CD4-positive, alpha-beta T cell treated with Interleukin-6 for 4 hours (primary cell): ENCODE measurements around the gene ACAP3.

ENCODE experiments used
- DNase-seq: peaks from one replicate; pipeline ENCODE4 v3.0.0-alpha.2; 2020; ENCODE audit warnings: mixed read lengths

Gene ACAP3, protein sequence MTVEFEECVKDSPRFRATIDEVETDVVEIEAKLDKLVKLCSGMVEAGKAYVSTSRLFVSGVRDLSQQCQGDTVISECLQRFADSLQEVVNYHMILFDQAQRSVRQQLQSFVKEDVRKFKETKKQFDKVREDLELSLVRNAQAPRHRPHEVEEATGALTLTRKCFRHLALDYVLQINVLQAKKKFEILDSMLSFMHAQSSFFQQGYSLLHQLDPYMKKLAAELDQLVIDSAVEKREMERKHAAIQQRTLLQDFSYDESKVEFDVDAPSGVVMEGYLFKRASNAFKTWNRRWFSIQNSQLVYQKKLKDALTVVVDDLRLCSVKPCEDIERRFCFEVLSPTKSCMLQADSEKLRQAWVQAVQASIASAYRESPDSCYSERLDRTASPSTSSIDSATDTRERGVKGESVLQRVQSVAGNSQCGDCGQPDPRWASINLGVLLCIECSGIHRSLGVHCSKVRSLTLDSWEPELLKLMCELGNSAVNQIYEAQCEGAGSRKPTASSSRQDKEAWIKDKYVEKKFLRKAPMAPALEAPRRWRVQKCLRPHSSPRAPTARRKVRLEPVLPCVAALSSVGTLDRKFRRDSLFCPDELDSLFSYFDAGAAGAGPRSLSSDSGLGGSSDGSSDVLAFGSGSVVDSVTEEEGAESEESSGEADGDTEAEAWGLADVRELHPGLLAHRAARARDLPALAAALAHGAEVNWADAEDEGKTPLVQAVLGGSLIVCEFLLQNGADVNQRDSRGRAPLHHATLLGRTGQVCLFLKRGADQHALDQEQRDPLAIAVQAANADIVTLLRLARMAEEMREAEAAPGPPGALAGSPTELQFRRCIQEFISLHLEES

DNA sequence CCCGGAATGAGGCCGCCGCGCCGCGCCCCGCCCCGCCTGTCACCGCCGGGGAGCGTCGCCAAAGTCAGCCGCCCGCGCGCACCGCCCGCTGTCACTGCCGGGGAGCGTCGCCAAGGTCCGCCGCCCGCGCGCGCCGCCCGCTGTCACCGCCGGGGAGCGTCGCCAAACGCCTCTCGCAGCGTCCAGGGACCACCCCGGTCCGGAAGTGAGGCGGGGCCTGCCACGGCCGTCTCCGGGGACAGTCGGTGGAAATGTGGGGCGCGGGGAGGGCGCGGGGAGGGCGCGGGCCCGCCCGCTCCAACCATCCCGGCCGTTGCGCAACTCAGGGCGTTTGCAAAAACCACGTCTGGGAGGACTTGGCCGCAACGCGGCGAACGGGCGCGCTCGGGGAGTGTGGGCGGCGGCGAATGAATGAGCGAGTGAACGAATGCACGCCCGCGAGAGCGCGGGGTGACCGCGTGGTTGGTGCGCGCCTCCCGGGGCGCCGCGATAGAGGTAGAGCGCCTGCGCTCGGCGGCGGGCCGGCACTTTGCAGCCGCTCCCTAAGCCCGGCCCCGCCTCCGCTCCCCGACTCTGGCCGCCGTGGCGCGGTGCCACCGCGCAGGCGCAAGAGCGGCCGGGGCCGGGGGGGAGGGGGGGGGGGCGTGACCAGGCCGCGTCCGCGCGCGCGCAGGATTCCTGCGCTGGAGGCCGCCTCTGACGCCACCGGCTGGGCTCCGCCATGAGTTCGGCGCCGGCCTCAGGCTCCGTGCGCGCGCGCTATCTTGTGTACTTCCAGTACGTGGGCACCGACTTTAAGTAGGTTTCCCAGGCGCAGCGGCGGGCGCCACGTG lies at the start of gene ACAP3, which contains the start of gene PUSL1:
TSS of gene ACAP3 (minus strand) at position 8 of the 833 bp plus-strand sequence. CDS start 115 bp downstream, outside the sequence.
TSS of gene PUSL1 (plus strand) at position 675 of the 833 bp plus-strand sequence. CDS start at position 722, 47 bp downstream.
- DNase-seq = peak; percentile 93

DNA sequence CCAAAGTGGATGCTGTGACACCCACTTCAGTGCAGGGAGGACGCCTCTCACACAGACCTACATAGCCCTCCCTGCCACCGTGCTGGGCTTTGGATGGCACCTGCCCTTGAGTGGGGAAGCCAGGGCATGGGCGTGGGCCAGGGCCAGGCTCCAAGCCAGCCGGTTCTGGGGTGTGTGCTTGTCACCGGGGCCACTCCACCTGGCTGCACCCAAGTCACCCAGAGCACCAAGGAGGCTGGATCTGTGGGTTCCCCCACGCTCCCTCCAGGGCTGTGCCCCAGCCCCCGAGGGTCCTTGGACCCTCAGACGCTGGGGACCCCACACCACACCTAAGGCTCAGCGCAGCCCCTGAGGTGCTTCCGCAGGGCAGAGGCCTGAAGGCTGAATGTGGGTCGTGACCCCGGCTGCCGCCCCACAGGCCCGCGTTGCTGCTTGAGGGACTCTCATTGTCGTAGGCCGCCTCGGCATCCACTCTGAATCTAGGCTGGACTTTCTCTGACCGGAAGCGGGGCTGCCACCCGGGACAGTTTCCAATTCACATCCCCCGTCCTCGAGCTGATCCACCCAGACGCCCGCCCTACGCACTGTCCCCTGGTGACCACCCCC lies 49.2 kb upstream of the ACAP3 start:
- DNase-seq = no peak

DNA sequence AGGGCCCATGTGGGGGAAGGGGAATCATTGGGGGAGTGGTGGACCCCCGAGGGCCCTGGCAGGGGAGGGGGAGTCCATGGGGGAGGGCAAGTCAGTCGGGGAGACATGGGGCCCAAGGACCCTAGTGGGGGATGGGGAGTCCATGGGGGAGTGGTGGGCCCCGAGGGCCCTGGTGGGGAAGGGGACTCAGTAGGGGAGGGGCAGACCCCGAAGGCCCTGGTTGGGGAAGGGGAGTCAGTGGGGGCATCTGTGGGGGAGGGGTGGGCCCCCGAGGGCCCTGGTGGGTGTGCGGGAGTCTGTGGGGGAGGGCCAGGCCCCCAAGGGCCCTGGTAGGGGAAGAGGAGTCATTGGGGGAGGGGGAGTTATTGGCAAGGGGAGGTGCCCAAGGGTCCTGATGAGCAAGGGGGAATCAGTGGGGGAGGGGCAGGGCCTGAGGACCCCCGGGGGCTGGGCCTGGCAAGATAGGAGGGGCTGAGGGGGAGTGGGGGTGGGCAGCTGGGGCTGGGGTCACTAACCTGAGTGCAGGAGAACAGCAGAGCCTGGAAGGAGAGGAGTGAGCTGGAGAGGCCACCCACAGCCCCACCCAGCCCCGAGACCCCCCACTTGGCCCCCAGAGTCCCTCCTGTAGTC lies 48.6 kb upstream of the ACAP3 start:
- no peak for DNase-seq

DNA sequence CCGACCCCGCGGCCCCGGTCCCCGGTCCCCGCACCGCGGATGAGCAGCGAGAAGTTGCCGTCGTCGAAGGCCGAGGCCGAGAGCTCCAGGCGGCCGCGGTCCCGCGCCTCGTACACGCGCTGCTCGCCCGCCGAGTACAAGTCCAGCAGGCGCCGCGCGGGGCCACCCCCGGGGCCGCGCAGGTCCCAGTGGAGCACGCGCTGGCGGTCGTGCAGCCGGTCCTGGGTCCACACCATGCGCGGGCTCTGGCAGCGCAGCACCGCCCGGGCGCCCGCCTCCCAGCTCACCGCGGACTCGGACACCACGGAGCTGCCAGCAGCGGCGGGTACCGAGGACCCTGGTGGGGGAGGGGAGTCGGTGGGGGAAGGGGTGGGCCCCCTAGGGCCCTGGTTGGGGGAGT lies 47.7 kb upstream of the ACAP3 start:
- DNase-seq = no peak

DNA sequence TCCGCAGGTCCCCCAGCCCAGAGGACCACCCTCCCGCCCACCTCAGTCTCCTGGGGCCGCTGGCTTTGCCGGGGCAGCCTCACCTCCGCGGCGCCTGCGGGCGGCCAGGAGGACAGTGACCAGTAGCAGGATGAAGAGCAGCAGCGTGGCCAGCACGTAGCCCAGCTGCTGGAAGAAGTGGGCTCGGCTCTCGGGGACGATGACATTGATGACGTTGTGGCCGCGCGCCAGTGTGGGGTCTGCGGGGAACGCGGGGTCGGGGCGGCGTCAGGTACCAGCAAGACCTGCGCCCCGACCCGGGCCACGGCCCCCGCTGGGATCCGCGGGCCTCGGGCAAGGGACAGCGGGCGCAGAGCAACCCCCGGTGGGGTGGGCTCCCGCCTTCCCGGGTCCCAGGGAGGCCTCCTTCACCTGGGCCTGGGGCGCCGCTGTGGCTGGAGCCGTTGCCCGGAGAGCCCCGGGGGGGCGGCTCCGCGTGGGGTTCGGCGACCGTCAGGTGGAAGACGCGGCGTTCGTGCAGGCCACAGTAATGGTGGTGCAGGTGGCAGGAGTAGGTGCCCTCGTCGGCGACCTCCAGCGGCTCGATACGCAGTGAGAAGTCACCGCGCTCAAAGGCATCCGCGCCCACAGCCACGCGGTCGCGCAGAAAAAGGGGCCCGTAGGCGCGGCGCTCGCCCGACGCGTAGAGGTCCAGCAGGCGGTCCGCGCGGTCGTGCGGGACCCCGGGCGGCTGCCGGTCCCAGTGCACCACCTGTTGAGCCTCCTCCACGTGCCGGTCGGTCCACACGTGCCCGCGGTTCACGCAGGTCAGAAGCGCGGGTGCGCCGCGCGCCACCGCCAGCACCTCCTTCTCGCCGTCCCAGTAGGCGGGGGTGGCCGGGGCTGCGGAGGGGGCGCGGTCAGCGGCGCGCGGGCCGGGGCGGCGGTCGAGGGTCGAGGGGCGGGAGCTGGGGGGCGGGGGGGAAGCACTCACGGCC lies 46.8 kb upstream of the ACAP3 start:
- DNase-seq = peak; percentile 42

DNA sequence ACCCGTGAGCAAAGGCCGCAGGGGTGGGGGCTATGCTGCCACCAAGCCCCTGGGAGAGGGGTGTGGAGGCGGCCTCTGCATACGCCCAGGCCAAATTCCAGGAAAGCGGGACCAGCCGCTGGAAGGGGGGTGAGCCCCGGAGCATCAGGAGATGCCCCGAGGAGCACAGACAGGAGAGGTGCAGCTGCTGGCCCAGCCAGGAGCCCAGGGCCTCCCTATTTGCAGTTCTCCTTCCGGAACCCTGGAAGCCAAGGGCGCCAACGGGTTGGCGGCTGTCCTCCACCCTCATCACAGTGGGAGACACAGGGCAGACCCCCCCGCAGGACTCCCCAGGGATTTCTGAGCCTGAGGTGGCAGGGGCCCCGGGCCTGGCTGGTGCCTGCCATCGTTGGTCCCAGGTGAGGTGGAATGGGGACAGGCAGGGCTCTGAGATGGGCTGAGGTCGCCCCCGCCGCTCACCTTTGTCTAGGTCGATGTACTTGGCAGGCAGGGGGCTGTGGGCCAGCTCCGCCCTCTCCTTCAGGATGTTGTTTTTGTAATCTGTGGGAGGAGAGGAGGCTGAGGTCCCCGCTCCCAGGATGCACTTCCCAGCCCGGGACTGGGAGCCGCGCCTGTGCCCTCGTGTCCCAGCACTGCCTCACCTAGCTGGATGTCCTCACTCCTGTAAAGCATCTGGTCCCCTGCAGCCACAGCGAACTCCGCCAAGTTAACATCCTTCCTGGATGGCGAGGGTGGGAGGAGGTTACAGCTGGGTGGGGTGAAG lies 45.8 kb upstream of the ACAP3 start:
- DNase-seq = no peak

DNA sequence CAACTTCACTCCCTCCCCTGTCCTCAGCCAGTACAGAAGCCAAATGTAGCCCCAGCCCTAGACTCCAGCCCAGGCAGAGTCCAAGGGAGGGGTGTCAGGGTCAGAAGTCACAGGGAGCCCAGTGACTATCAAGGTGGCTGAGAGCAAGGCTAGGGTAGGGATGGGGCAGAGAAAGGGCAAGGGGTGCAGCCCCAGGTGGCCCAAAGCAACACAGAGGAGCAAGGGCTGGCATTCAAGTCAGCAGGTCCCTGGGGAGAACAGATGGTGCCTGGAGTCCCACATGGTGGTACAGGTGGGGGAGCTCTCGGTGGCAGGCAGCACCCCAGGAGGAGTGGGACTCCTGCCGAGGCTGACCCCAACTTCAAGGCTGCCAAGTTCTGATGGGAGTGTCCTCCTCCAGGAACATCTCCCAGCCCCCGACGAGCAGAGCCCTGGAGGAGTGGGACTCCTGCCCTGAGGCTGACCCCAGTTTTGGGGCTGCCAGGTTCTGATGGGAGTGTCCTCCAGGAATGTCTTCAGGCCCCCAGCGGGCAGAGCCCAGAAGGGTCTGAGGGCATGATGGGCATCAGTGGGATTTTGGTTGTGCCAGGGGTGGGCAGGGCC lies 45.2 kb upstream of the ACAP3 start:
- no peak for DNase-seq

DNA sequence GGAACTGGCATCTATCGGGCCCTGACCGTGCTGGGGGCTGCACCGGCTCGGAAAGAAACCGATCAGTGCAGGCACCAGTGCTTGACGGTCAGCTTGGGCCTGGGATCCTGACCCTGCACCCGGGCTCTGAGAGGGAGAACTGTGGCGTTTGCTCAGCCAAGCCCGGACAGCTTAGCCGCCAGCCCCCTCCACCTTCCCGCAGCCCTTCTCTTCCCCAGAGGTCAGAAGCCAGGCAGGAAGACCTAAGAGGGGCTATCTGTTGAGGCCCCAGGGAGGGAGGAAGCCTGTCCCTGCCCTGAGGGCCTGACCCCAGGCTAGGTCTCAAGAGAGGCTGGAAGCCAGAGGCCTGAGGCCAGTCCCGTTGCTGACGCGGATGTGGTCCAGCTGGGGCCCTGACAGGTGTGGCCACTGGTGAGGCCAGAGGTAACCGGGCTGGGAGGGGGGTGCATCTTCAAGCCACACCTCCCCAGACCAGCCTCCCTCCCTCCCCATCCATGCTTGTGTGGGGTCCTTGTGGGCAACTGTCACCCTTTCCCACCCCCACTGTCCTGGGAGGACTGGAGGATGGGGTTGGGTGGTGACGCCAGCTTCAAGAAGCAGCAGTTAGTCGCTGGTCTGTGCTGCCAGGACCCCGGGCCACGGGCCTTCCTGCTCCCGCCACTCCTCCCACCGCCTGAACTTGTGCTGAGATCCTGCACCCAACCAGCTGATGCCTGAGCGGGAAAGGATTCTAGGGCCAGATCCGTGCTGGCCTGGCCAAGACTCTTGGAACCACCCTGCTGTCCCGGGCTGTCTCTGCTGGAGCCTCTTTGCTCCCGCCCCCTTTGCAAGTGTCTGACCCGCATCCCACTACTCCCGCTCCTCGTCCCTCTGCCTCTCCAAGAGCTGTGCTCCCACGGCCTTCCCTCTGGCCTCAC lies 44.0 kb upstream of the ACAP3 start:
- no peak for DNase-seq

DNA sequence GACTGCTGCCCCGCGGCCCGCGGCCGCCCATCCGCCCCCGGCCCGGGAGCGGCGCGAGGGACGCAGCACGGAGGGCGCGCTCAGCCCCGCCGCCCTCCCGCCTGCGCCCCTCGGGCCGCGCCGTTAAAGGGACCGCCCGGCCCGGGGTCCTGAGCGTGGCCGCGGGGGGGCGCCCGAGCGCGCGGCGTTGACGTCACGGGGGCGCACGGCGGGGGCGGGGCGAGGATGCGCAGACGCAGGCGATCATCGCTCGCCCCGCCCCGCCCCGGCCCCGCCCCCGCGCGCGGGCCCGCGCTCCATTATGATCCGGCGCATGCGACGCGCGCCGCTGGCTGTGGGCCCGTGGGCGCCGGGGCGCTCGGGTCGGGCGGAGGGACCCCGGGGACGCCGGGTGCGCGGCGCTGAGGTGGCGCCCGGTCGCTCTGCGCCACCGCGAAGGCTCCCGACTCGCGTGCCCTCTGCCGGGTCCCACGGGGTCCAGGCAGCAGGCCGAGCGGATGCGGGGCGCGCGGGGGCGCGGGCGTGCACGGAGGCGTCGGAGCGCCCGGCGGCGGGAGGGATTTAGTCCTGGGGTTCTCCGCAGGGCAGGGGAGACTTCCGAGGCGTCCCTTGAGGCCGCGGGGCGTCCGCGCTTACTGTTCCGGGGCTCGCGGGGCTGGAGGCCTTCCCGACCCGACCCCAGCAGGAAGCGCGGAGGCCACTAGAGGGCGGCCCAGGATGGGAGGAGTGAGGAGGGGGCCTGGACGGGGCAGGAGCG lies 41.7 kb upstream of the ACAP3 start, which contains the start of gene DVL1:
TSS of gene DVL1 (minus strand) at position 163 of the 757 bp plus-strand sequence. CDS start 353 bp downstream, outside the sequence.
- peak; percentile 76 for DNase-seq

DNA sequence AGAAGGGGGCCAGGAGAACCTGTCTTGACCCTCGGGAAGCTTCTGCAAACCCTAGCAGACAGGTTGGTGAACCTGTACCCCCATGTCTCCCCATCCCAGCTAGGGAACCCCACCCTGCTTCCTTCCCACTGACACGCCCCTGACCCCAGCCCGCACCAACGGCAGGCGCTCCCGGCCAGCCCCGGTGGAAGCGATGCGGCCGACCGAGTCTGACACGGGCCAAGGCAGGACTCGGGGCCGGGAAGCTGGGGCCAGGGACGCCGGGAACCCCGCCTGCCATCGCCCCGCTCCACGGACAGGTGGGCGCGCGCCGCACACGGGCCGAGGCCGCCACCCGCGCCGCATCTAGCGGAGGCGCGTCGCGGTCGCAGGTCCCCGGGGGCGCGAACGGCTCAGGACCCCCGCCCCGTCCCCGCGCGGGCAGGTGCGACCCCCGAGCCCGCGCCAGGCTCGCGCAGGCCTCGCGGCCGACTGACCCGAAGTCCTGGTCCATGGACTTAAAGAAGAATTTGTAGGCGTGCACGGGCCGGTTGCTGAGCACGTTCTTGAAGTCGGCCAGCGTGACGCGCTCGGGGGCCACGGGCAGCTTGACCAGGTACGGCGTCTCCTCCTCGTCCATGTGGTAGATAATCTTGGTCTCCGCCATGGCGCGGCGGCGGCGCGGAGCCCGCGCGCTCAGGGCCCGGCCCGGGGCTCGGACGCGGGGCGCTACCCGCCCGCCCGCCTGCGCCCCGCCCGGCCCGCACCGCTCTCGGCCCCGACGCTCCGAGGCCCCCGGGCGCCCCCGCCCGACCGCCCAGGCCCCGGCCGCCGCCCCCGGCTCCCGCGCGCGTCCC lies 40.9 kb upstream of the ACAP3 start:
- DNase-seq = no peak

DNA sequence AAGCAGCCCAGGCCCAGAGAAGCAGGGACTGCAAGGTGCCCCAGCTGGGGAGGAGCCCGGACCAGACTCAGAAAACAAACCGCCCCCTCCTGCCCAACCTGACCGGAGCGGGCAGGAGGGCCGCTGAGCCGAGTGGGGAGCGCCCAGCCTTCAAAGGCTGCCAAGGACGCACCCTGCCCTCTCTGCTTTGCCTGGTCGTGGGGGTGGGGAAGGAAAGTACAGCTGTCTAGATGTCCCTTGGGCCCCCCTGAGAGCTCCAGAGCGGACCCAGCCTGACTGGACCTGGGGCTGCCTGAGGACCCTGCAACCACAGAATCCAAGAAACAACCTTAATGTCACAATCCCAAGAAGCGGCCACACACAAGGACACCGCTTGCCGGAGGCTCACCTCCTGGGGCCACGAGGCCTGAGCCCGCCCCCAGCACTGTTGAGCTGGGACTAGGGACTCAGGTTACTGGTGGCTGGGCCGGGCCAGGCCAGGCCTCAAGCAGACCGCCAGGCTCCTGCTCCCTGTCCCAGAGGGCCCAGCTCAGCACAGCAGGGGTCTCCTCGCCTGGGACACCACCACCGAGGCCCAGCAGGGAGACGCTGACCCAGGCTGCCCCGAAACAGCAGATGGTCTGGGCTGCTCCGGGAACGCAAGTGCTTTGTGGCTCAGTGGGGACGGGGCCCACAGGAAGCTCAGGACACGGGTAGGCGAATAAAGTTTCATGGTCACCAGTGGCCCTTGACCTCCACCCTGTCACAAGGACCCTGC lies 40.1 kb upstream of the ACAP3 start:
- no peak for DNase-seq

DNA sequence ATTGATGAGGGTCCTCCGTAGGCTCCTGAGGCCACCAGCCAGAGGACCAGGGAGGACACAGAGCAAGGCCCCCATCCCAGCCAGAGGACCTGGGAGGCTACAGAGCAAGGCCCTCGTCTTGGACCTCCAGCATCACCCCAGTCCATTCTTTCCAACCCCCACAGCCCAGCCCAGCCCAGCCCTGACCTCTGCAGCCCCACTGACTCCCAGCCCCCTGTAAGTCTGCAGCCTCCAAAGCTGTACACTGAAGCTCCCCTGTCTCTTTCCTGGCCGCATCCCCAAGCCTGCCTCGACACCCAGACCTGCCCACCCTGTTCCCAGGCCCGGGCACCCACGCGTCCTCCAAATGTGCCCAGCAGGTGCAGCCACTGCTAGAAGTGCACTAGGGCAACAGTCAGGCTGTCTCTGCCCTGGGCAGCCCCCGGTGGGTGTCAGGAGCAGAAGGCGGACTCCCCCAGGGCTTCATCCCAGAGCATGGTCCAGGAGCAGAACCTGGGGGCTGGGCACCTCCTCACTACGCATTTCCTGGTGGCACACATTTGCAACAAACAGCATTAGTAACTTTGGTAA lies 39.4 kb upstream of the ACAP3 start:
- no peak for DNase-seq

DNA sequence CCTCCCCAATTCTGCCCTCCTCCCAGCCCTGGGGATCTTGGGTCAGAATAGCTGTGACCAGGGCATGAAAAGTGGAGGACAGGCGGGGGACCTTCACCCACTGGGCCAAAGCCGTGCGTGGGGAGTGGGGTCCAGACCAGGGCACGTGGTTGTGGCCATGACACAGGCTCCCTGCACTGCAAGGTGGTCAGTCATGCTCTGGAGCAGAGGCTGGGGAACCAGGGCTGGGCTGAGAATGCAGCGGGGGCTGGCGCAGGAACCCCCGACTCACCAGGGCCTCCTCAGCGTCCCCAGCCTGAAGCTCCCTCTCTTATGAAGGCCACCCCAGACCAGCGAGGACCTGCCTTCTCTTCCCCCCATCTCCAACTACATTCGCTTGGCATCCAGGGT lies 38.8 kb upstream of the ACAP3 start:
- DNase-seq = no peak

DNA sequence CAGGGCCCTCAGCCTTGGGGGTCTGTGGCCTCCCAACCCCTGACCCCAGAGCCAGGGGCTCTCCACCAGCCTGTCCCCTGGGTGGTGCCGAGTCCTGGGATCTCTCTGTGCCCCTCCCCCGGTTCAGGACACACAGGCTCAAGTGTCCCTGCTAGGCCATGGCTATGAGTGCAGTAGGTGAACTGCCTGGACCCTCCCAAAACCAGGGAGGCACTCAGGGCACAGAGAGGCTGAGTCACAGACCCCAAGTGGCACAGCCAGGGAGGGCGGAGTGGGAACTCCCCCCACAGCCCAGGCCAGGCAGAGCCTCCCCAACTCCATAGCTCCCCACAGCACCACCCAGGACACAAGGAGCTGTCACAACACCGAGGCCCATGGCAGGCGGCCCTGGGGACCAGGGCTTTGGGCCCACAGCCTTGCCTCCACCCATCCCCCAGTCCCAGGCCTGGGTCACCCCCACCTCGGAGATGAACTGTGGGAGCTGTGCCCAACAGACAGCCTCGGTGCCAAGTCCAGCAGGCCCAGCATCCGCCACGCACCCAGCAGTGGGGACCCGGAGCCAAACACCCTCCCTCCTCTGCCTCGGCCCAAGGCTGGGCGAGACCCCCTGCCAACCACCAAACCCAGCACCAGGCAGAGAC lies 38.2 kb upstream of the ACAP3 start:
- DNase-seq = no peak

DNA sequence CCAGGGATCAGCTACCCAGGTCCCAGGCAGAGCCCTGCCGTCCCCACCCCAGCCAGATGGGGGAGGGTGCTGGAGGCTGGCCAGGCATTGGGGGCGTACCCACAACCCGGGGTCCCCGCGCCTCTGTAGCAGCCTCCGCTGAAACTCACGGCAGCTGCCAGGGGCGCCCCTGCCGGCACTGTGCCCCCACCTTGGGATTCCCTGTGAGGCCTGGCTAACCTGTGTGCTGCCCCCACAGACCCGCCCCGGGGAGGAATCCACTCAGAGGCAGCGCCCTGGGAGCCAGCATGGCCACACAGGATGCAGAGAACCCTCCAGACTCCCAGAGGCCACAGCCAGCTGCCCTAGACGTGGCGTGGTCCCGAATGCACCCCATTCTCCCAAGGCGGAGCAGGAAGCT lies 37.7 kb upstream of the ACAP3 start:
- DNase-seq = no peak
